ENCODE data around the gene LAMC3.

Gene LAMC3

GRCh38 chr9:131001990-131002389 lies 7.0 kb upstream of the LAMC3 start:
- TF ChIP-seq GATA1 (IDR thresholded peaks at IDR 0.05; ENCODE audit: low read depth, low read length) (no peak), POLR2A (IDR thresholded peaks at IDR 0.05; ENCODE audit: low read length) (no peak)
- no peak for DNase-seq

GRCh38 chr9:131006601-131007000 lies 2.4 kb upstream of the LAMC3 start:
- DNase-seq = no peak
- TF ChIP-seq GATA1 (IDR thresholded peaks at IDR 0.05; ENCODE audit: low read depth, low read length) (no peak), POLR2A (IDR thresholded peaks at IDR 0.05; ENCODE audit: low read length) (no peak)

- no peak for TF ChIP-seq POLR2A (IDR thresholded peaks at IDR 0.05; ENCODE audit: low read length)
- TF ChIP-seq GATA1 (IDR thresholded peaks at IDR 0.05; ENCODE audit: low read depth, low read length) = no peak
- DNase-seq = no peak
Measured at GRCh38 chr9:131008086-131008485, 888 bp upstream of the LAMC3 start.

DNA sequence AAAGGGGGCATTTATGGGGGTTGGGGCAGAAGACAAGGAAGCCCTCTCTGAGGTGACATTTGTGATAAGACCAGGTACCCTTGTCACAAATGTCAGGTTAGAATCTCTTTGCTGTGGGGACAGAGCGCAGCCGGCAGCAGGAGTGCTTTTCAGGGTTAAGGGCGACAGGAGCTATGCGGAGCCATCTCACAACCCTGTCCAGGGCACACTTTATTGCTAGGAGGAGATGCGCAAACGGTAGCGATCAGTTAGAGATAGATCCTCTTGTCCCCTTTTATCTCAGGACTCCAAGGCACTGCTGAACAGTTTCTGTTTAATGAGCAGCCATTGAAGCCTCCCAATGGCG lies 438 bp upstream of the LAMC3 start:
- TF ChIP-seq GATA1 (IDR thresholded peaks at IDR 0.05; ENCODE audit: low read depth, low read length) = no peak
- TF ChIP-seq POLR2A (IDR thresholded peaks at IDR 0.05; ENCODE audit: low read length) = no peak
- DNase-seq = no peak

DNA sequence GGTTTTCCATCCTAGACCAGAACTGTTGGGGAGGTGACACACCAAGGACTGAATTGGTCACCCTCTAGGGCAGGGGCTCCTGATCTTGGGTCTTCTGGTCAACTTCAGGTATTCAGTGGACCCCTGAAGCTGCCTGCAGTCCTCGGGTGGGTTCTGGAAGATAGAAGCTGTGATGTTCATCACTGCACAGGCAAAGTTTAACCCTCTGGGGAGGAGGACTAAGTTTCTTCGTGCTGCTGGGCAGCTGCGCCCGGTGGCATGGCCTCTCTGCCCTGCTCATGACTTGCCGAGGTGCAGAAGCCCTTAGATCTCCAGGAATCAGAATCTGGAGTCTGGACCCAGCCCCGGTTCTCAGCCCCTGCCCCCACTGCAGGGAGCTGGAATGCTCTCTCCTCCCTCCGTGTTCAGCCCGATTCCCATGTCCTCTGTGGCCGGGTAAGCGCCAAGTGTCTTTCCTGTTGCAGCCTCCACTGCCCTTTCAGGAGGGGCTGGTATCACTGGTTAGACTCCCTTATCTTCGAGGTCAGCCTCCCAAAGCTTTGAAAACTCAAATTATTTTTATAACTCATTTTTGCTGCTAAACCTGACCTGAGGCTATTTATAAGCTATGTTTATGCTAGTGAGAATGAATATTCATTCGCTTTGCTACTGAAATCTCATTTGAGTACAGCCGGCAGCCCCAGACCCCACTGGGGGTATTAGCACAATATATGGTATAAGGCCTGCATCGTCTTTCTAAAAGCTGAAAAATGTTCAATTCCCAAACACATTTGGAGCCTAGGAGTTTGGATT lies 1.7 kb downstream of the LAMC3 start:
- no peak for DNase-seq
- TF ChIP-seq POLR2A (IDR thresholded peaks at IDR 0.05; ENCODE audit: low read length) (no peak), GATA1 (IDR thresholded peaks at IDR 0.05; ENCODE audit: low read depth, low read length) (no peak)

DNA sequence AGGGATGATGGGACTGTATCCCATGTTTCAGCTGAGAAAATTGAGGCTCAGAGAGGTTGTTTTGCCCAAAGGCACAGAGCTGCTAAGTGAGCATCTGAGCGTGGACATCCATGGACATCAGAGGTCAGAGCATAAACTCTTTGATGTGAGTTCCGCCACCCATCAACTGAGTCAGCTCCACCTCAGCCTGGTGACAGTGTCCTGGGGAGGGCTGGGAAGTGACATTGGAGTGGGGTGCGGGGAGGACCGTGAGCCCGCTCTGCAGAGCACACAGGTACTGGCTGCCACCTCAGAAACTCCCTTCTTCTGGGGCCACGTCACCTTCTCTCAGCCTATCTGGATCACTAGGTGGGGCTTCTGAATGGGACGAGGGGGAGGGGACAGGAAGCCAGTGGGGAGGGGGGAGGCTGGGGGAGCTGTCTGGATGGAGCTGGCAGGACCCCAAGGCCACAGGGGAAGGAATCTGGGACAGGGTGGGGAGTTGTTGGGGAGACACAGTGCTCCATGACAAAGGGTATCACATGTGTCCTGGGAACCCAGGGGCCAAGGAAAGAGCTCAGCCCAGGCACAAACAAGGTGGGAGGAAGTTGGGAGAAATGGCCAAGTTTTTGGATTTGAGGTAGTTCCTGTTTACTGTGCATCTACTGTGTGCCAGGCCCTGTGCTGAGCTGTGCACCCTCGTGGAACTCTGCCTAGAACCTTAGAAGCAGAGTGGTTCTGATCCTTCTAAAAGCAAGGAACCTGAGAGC lies 2.5 kb downstream of the LAMC3 start:
- TF ChIP-seq POLR2A (IDR thresholded peaks at IDR 0.05; ENCODE audit: low read length) = no peak
- TF ChIP-seq GATA1 (IDR thresholded peaks at IDR 0.05; ENCODE audit: low read depth, low read length) = no peak
- no peak for DNase-seq

- TF ChIP-seq GATA1 (IDR thresholded peaks at IDR 0.05; ENCODE audit: low read depth, low read length) (no peak), POLR2A (IDR thresholded peaks at IDR 0.05; ENCODE audit: low read length) (no peak)
- no peak for DNase-seq
Measured at GRCh38 chr9:131012023-131012334, 3.0 kb downstream of the LAMC3 start.

DNA sequence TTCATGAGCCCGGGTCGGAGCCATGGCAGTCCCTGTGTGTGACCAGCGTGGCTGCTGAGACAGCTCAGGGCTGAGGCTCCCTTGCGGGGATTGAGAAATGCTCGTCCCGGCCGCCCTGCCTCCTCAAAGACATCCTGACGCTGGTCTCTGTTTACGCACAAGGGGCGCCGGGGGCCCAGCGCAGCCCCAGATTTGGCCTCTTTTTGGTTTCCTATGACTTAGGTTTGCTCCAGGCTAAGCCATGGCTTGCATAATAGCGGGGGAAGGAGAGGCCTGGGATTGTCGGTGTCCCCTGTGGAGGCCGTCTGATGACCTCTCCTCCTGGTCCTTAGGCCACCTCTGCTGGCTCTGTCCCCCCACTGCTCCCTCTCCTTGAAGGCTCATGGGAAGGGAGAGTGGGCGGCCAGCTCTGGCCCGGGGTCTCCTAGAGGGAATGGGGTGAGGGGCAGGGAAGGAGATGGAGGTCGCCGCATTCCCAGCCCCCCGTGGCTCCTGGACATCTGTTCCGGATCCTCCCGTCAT lies 3.5 kb downstream of the LAMC3 start:
- DNase-seq = no peak
- TF ChIP-seq GATA1 (IDR thresholded peaks at IDR 0.05; ENCODE audit: low read depth, low read length) (no peak), POLR2A (IDR thresholded peaks at IDR 0.05; ENCODE audit: low read length) (no peak)

GRCh38 chr9:131013015-131013755 lies 4.2 kb downstream of the LAMC3 start:
- DNase-seq = no peak

GRCh38 chr9:131013771-131014676 lies 5.0 kb downstream of the LAMC3 start:
- no peak for TF ChIP-seq POLR2A (IDR thresholded peaks at IDR 0.05; ENCODE audit: low read length)
- TF ChIP-seq GATA1 (IDR thresholded peaks at IDR 0.05; ENCODE audit: low read depth, low read length) = no peak
- no peak for DNase-seq

More at GRCh38 chr9:131013015-131013755, 4.2 kb downstream of the LAMC3 start:
- no peak for TF ChIP-seq POLR2A (IDR thresholded peaks at IDR 0.05; ENCODE audit: low read length)

DNA sequence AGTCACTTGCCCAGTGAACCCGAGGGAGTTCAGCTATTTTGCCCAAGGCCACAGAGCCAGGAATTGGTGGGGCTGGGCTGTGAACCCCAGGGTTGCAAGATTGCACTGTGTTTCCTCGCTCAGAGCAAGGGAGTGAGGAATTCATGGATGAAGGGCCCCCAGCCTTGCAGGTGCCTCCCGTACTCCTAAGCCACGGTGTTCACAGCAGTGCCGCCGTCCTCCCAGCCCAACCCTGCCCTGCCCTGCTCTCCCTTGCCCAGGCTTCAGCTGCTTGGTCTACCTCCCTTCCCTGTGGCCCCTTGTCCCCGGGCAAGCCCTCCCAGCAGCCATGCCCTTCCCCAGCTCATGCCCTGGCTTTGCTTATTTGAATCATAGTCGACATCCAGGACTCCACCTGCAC lies 6.1 kb downstream of the LAMC3 start:
- no peak for DNase-seq
- TF ChIP-seq GATA1 (IDR thresholded peaks at IDR 0.05; ENCODE audit: low read depth, low read length) = no peak
- TF ChIP-seq POLR2A (IDR thresholded peaks at IDR 0.05; ENCODE audit: low read length) = no peak

DNA sequence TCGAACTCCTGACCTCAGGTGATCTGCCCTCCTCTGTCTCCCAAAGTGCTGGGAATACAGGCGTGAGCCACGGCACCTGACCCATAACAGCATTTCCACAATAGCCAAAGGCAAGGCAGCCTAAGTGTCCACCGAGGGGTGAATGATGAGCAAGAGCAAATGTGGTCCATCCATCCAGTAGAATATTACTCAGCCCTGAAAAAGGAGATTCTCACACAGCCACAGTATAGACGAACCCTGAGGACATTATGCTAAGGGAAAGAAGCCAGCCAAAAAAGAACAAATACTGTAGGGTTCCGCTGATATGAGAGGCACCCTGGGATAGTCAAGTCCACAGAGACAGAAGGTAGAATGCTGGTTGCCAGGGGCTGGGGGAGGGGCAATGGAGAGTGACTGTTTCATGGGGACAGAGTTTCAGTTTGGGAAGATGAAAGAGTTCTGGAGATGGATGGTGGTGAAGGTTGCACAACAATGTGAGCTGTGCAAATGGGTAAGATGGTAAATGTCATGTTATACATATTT lies 7.0 kb downstream of the LAMC3 start:
- DNase-seq = no peak
- TF ChIP-seq POLR2A (IDR thresholded peaks at IDR 0.05; ENCODE audit: low read length) = no peak
- no peak for TF ChIP-seq GATA1 (IDR thresholded peaks at IDR 0.05; ENCODE audit: low read depth, low read length)

DNA sequence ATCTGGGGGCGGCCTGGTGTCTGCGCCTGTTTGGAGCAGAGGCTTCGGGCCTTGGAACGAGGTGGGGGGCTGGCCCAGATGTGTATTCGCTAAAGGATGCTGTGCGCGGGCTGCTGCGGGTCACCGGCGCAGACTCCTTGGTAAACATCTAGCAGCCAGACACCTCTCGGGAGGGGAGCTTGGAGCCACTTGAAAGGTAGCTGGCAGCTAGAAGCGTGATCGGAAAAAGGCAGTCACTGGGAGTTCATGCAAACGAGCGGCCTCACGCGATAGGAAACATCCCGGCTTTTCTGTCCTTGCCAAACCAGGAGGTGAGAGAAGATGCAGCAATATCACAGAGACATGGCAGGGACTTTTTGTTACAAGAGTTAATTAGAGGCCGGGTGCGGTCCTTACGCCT lies 8.1 kb downstream of the LAMC3 start:
- DNase-seq = no peak
- no peak for TF ChIP-seq POLR2A (IDR thresholded peaks at IDR 0.05; ENCODE audit: low read length)
- no peak for TF ChIP-seq GATA1 (IDR thresholded peaks at IDR 0.05; ENCODE audit: low read depth, low read length)

Data from erythroblast (primary cell).